SH-SY5Y (cell line): ENCODE measurements around the gene APOLD1.

ENCODE experiments used
- GATA2 ChIP-seq: IDR thresholded peaks from 2 replicates; pipeline ENCODE4 v1.6.1; 2011; ENCODE audit warnings: mild to moderate bottlenecking, low read depth, low read length
- GATA3 ChIP-seq: IDR thresholded peaks from 2 replicates; pipeline ENCODE4 v1.6.1; 2011; ENCODE audit warnings: low read depth, mild to moderate bottlenecking, low read length, moderate library complexity

- TF ChIP-seq GATA2 (no peak), GATA3 (no peak)
These were observed 37.4 kb downstream of the APOLD1 start for GRCh38 chr12:12822886-12823285.
